ENCODE measurements around the gene GAST. TPM values are rescaled to one million over a fixed set of nuclear protein-coding genes. Genes with fewer than 3 reads are reported as not detected.

Gene GAST
- total and polyA plus RNA-seq, 10 of the 15 experiments (the other 5 are each of a cell fraction or from before 2014, with no cell fraction given) = not detected

- TF ChIP-seq CTCF (IDR thresholded peaks at IDR 0.05 in 2 of 3, conservative IDR thresholded peaks at IDR 0.05 in 1 of 3; ENCODE audit: control insufficient read depth in 2 of 3, extremely low read depth in 1 of 3, insufficient read depth in 1 of 3, low read depth in 3 of 3, low read length in 3 of 3) = peak; percentile 34 to 69 (median 55)
- TF ChIP-seq ATF2 (IDR thresholded peaks at IDR 0.05; ENCODE audit: low read length) = peak; percentile 14; the same call in 1 of the 2 replicates
- TF ChIP-seq KAT2A (conservative IDR thresholded peaks at IDR 0.05; ENCODE audit: control insufficient read depth, low read depth, low read length) = no peak
- TF ChIP-seq USF2 (IDR thresholded peaks at IDR 0.05; ENCODE audit: borderline replicate concordance, low read depth, low read length) = no peak; the same call in 1 of the 2 replicates
- TF ChIP-seq PRDM15 (CRISPR knock-in tag; IDR thresholded peaks at IDR 0.05) = no peak
- no peak for TF ChIP-seq STAT1 (conservative IDR thresholded peaks at IDR 0.05)
- peak; percentile 67; the same call in 1 of the 2 replicates for TF ChIP-seq RAD51 (IDR thresholded peaks at IDR 0.05)
- no peak for TF ChIP-seq MLLT1 (IDR thresholded peaks at IDR 0.05)
- peak; percentile 72 for TF ChIP-seq NKRF (conservative IDR thresholded peaks at IDR 0.05)
- TF ChIP-seq BMI1 (IDR thresholded peaks at IDR 0.05; ENCODE audit: borderline replicate concordance) = 0 out of 2 replicates have a peak, but pooled peaks have one; percentile 11
- peak; percentile 55; the same call in 1 of the 2 replicates for TF ChIP-seq POLR2AphosphoS5 (IDR thresholded peaks at IDR 0.05; ENCODE audit: low read length)
- no peak for TF ChIP-seq NR2F1 (conservative IDR thresholded peaks at IDR 0.05)
- no peak for TF ChIP-seq CBX5 (IDR thresholded peaks at IDR 0.05; ENCODE audit: low read depth)
These were observed 22.4 kb upstream of the GAST start (continued) for GRCh38 chr17:41689497-41690299.

Data from GM12878 (cell line).